Measurements from ENCODE around the gene CDH6. TPM values are rescaled to one million over a fixed set of nuclear protein-coding genes. Genes with fewer than 3 reads are reported as not detected.

CDH6 gene
- polyA plus RNA-seq (ENCODE audit: insufficient read length in 4 of 4) = 10 to 100 TPM; 50.5 to 66.2 (median 62.9) TPM

GRCh38 chr5:31193591-31194467 lies at the start of gene CDH6:
TSS of gene CDH6 (plus strand) at chr5:31193686. CDS start at chr5:31267474, 73,788 bp downstream.
- DNase-seq (ENCODE audit: low read depth in 4 of 4, low spot score in 3 of 4) = peak in 2 of 4 donors; percentile 29 to 65

DNA sequence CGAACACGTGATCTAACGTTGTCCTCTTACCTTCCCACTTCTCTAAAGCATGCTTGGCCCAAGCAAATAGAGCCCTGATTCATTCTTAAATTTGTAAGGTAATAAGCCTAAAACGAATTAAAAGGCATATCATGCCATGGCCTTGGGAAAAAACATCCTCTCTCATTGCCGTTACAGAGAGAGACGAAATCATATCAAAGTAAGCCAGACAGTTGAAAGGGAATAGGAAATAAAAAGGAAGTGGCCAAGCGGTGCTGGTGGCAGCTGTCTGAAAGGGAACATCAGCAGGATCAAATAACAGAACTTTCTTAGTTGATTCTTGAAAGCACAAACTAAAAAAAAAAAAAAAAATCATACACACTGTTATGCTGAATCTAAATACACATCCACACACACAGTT lies 49.1 kb upstream of the CDH6 start:
- no peak for DNase-seq (ENCODE audit: low read depth in 4 of 4, low spot score in 3 of 4)

DNA sequence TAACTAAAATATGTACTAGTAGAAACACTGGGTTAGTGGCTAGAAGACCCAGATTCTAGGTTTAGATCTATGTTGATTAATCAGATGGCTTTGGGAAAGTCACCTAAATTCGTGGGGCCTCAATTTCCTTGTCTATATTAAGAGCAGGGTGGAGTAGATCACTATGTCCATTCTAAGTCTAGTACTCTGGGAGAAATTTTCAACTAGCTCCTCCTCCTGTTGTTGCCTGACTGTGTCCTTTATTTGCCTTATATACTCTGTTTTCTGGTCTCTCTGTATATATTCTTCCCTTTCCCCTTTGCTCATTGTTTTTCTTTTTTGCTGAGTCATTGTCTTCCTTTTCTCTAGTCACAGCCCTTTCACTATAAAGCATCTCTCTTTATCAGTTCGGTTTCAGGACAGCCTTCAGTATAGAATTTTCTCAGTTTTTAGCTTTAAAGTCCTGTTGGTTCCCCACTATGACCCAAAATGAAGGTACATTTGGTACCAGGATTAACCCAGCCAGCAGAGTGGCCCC lies 44.5 kb upstream of the CDH6 start:
- no peak for DNase-seq (ENCODE audit: low read depth in 4 of 4, low spot score in 3 of 4)

- no peak for DNase-seq (ENCODE audit: low read depth in 4 of 4, low spot score in 3 of 4)
Observed at GRCh38 chr5:31153521-31153920, 40.0 kb upstream of the CDH6 start.

DNA sequence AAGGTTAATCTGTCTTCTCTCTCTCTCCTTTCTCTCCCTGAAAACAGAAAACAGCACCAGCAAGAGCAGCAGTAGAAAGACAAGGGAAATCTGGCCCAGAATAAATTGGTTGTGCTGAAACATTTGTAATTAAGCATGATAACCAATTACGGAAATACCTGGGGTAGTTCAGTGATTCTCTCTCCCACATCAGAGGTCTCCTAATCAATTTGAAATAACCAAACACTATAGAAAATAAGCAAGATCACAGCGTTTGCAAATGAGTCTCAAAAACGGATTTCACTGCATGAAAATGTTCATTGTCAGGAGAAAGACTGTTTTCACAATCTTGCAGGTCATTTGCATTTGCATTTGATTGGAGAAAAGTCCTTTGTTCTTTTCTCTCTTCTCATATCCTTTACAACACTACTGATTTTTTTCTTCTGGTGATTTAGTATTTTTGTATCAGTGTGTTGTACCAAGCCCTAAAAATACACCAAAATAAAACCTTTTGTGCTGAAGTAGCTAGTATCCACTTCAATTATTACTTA lies 36.8 kb upstream of the CDH6 start:
- no peak for DNase-seq (ENCODE audit: low read depth in 4 of 4, low spot score in 3 of 4)

DNA sequence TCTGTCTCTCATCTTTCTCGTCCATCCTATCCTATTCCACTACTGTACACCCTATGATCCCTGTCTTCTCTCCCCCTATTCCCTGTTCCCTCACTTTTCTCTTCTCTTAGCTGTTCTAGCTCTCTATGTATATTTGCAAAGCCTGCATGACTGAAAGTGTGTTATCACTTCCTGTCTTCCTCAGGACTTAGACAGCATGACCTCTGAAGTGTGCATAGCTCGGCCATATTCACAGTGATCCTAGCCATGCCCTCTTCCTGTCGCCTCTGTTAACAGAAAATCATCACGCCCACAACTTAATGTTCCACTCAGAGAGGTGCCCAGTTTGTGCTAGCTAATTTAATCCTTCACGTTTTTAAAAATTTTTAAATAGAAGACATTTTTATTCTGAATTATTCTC lies 35.8 kb upstream of the CDH6 start:
- DNase-seq (ENCODE audit: low read depth in 4 of 4, low spot score in 3 of 4) = no peak

- no peak for DNase-seq (ENCODE audit: low read depth in 4 of 4, low spot score in 3 of 4)
Observed at GRCh38 chr5:31158686-31159085, 34.8 kb upstream of the CDH6 start.

GRCh38 chr5:31161781-31162181 lies 31.7 kb upstream of the CDH6 start:
- peak in 3 of 4 donors; percentile 1 to 38 (median 6) for DNase-seq (ENCODE audit: low read depth in 4 of 4, low spot score in 3 of 4)

DNA sequence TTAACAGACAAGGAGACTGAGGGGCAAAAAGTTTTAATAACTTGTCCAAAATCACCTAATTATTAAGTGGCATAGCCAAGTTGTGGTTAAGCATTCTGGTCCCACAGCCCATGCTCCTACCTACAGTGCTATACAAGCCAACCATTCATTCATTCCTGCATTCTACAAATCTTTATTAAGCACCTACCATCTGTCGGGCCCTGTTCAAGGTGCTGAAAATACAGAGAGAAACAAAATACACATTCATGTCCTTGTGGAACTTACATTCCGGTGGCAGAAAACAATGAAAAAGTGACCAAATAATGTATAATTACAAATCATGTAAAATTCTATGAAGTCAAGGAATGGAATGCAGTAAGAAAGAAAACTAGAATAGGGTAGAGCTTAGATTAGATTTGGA lies 27.8 kb upstream of the CDH6 start:
- no peak for DNase-seq (ENCODE audit: low read depth in 4 of 4, low spot score in 3 of 4)

DNA sequence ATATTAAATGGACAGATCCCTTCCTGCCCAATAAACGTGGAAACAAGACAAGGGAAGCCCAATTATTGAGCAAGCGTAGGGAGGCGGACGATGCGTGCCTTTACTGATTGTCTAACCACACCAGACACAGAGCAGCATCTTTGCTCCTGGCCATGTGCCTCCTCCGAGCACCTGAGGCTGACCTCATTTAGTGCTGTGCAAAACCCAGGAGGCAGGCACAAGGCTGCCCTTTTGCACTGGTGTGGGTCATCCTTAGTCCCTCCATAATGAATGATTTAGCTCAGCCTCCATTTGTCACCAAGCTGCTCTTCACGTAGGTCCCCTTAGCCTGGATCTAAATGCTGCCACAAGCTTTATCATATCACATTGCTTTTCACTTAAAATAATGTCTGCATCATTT lies 24.1 kb upstream of the CDH6 start:
- DNase-seq (ENCODE audit: low read depth in 4 of 4, low spot score in 3 of 4) = no peak

GRCh38 chr5:31172881-31173280 lies 20.6 kb upstream of the CDH6 start:
- DNase-seq (ENCODE audit: low read depth in 4 of 4, low spot score in 3 of 4) = no peak

- DNase-seq (ENCODE audit: low read depth in 4 of 4, low spot score in 3 of 4) = no peak
Observed at GRCh38 chr5:31173614-31174013, 19.9 kb upstream of the CDH6 start.

- no peak for DNase-seq (ENCODE audit: low read depth in 4 of 4, low spot score in 3 of 4)
Observed at GRCh38 chr5:31181376-31181987, 12.0 kb upstream of the CDH6 start.

DNA sequence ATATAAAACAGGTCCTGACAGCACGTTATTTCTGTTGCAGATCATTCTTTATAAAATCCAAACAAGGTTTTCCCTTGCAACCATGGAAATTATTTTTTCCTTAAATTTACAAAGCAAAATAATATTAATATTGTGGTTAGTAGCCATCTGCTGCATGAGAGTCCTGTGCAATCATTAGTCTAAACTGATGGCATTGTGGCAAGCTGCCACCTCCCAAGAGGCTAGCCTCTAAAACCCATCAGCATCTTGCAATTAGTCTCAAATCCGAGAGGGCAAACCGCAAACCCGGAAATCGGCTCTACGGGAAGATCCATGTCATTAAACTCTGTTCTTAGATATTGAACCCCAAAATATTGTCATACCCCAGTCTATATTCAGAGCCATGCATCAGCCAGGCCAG lies 11.3 kb upstream of the CDH6 start:
- DNase-seq (ENCODE audit: low read depth in 4 of 4, low spot score in 3 of 4) = no peak

GRCh38 chr5:31185951-31186350 lies 7.5 kb upstream of the CDH6 start:
- no peak for DNase-seq (ENCODE audit: low read depth in 4 of 4, low spot score in 3 of 4)

DNA sequence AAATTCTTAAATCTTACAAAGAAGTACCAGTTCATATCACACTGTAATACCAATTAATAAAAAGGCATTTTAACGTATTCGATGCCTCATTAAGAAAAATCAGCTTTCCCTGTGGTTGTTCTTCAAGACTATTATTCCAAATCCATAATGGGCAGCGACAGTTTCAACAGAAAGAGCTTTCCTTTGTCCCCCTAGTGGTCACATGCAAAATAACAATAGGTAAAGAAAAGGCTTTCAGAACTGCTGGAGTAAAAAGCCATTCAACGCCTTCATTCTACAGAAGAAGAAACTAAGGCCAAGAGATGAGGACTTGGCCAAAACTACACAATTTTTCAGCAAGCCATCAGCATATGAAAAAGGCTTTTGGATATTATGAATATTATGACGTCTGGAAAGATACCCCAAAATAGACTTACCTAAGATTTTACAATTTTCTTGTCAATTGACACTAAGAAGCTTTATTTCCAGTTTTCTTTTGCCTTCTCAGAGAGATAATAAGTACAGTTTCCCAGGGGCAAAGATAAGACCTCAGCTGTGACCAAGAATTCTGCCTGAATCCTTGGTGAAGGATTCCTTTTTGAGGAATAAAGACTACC lies 6.7 kb upstream of the CDH6 start:
- DNase-seq (ENCODE audit: low read depth in 4 of 4, low spot score in 3 of 4) = no peak

DNA sequence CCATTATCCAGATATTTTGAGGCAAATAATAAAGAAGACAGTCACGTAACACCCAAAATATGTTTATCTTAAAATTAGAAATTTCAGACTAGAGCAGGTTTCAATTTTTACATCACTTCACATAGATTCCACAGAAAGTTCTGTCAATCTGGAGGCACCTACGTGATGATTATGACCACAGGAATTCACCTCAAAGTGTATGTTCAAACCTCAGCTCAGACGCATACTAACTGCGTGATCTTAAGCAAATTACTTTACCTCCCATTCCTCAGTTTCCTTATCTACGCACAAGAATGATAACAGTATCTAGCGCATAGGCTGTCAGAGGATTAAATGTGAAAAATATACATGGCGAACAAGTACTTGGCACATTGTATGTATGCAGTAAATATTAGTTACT lies 5.9 kb upstream of the CDH6 start:
- no peak for DNase-seq (ENCODE audit: low read depth in 4 of 4, low spot score in 3 of 4)

GRCh38 chr5:31192442-31192841 lies 1.0 kb upstream of the CDH6 start:
- no peak for DNase-seq (ENCODE audit: low read depth in 4 of 4, low spot score in 3 of 4)

- no peak for DNase-seq (ENCODE audit: low read depth in 4 of 4, low spot score in 3 of 4)
Observed at GRCh38 chr5:31193116-31193515, 370 bp upstream of the CDH6 start.

- peak in 1 of 4 donors; percentile 16 for DNase-seq (ENCODE audit: low read depth in 4 of 4, low spot score in 3 of 4)
Observed at GRCh38 chr5:31194468-31194813, 955 bp downstream of the CDH6 start.

DNA sequence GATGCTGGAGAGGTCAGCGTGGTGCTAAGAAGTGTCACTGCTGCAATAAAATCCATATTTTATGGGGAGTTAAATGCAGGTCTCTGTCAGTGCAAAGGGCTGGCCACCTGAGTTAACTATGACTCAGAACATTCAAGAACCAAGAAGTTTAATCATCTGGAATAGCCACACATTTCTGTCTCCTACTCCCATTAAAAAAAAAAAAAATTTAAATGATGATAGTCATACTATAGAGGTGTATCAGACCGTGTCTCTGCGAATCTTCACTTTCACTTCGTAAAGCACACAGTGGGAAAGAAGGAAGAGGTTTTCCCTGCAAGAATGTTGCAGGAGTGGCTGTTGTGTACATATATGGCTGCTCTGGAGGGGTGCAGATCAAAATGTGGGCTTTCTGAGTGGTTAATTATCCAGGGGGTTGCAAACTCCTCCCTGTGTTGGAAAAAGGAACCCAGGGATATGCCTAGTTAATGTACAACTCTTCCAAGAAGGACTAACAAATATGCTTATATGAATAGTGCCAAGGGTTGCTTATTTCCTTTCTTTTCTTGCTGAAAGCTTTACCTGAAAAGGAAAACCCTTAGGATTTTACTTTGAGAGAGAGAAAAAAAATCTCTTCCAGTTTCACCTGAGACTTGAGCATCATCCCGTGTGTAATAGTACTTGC lies 1.5 kb downstream of the CDH6 start:
- DNase-seq (ENCODE audit: low read depth in 4 of 4, low spot score in 3 of 4) = no peak
